Sigmoid colon (tissue), 7 donors: ENCODE results near the gene HRH2. TPM values are rescaled to one million over a fixed set of nuclear protein-coding genes. Genes with fewer than 3 reads are reported as not detected.

ENCODE experiments used
- DNase-seq: peaks from one replicate; pipeline ENCODE4 v3.0.0-alpha.2; 2019
- H3K27ac ChIP-seq, 4 donors: fragments of 200-600 bp; sonication (generic); one replicate each; pipeline ENCODE4 v1.5.1; 2016 to 2019; ENCODE audit warnings: mild to moderate bottlenecking in 1 of 4
- H3K27me3 ChIP-seq, 3 donors: fragments of 200-600 bp; sonication (generic); one replicate each; pipeline ENCODE4 v1.5.1; 2019; ENCODE audit warnings: mild to moderate bottlenecking in 1 of 3
- H3K36me3 ChIP-seq, 4 donors: fragments of 200-600 bp; sonication (generic); one replicate each; pipeline ENCODE4 v1.5.1; 2016 to 2019
- H3K4me1 ChIP-seq, 4 donors: fragments of 200-600 bp; sonication (generic); one replicate each; pipeline ENCODE4 v1.5.1; 2017 to 2019
- H3K4me3 ChIP-seq, 4 donors: fragments of 200-600 bp; sonication (generic); one replicate each; pipeline ENCODE4 v1.5.1; 2017 to 2019; ENCODE audit warnings: mild to moderate bottlenecking in 2 of 4, moderate library complexity in 1 of 4
- H3K9me3 ChIP-seq, 4 donors: fragments of 200-600 bp in 3 of 4; sonication (generic) in 3 of 4; one replicate each; pipeline versions ENCODE4 v1.5.1 to v1.6.1; 2013 to 2019
- CTCF ChIP-seq, 4 experiments: fragments of 450-650 bp in 3 of 4; fragments of 200-600 bp in 1 of 4; IDR thresholded peaks; one replicate each; pipeline ENCODE4 v1.5.1; 2016 to 2019; ENCODE audit warnings: antibody characterized with exemption in 4 of 4, mild to moderate bottlenecking in 3 of 4, moderate library complexity in 2 of 4
- EP300 ChIP-seq, 4 donors: sonication (generic); formaldehyde crosslinking; IDR thresholded peaks; one replicate each; pipeline ENCODE4 v1.6.1; 2017; ENCODE audit warnings: antibody characterized with exemption in 4 of 4
- POLR2A ChIP-seq, 2 donors: fragments of 450-650 bp; IDR thresholded peaks; one replicate each; pipeline ENCODE4 v1.6.1; 2016; ENCODE audit warnings: antibody characterized with exemption in 2 of 2, mild to moderate bottlenecking in 2 of 2, moderate library complexity in 2 of 2
- POLR2AphosphoS5 ChIP-seq, 4 donors: sonication (generic); formaldehyde crosslinking; IDR thresholded peaks; one replicate each; pipeline ENCODE4 v1.6.1; 2017; ENCODE audit warnings: antibody characterized with exemption in 4 of 4
- WGBS, 2 donors: extraction: QIAGEN DNeasy Blood & Tissue Kit; methylation state at CpG; one replicate each; pipeline ENCODE4 v1.1.7; 2013; 5-methylcytosine and 5-hydroxymethylcytosine counted together
- intact Hi-C: fragments of 100-400 bp; cut with DNase I; formaldehyde crosslinking; loops from one replicate; pipeline ENCODE4 v1.15.1; 2023
- polyA plus RNA-seq, 3 donors: library from polyadenylated mRNA; stranded (reverse); fragments of 200-250 nt; gene quantifications; one replicate each; pipeline ENCODE4 v1.2.3, GENCODE V29; 2013
- total RNA-seq, 4 donors: library from RNA; depleted of rRNA; stranded (reverse); fragments of >200 nt; gene quantifications; one replicate each; pipeline ENCODE4 v1.1.0, GENCODE V29; 2016
- donor health status: healthy with polysubstance abuse.
- donor health status: Bipolar disorder and iron deficiency.
- donor health status: healthy.

HRH2 gene
- total and polyA plus RNA-seq, 7 donors: under 0.01 to 3.8 (median 1.5) TPM

- no peaks in the 10 kb centered on the region for H3K27me3 ChIP-seq
- TF ChIP-seq POLR2AphosphoS5 (IDR thresholded peaks at IDR 0.05): no peak
- no peak for TF ChIP-seq POLR2A (IDR thresholded peaks at IDR 0.05)
- TF ChIP-seq EP300 (IDR thresholded peaks at IDR 0.05): no peak
- TF ChIP-seq CTCF (IDR thresholded peaks at IDR 0.05): no peak
- no peak overlapping the region for H3K27ac ChIP-seq
- H3K4me1 ChIP-seq: no peaks in the 10 kb centered on the region
- no peaks in the 10 kb centered on the region for H3K36me3 ChIP-seq
- H3K9me3 ChIP-seq: no peaks in the 10 kb centered on the region
- DNase-seq: no peak
- H3K4me3 ChIP-seq: no peak overlapping the region
- 45 to 78% methylated on average over 1 of the region's 1 CpG for WGBS, 2 donors
- intact Hi-C loops: no loop called here
These were observed 35.9 kb upstream of the HRH2 start for GRCh38 chr5:175621971-175622370.

GRCh38 chr5:175623088-175623487 lies 34.8 kb upstream of the HRH2 start:
- WGBS, 2 donors: 54 to 68% methylated on average over 7 of the region's 7 CpGs
- TF ChIP-seq EP300 (IDR thresholded peaks at IDR 0.05) (no peak), POLR2AphosphoS5 (IDR thresholded peaks at IDR 0.05) (no peak), POLR2A (IDR thresholded peaks at IDR 0.05) (no peak), CTCF (IDR thresholded peaks at IDR 0.05) (no peak)
- H3K27me3 ChIP-seq: no peaks in the 10 kb centered on the region
- no peaks in the 10 kb centered on the region for H3K4me1 ChIP-seq
- no peak overlapping the region for H3K4me3 ChIP-seq
- no peaks in the 10 kb centered on the region for H3K36me3 ChIP-seq
- no peaks in the 10 kb centered on the region for H3K9me3 ChIP-seq
- H3K27ac ChIP-seq: no peak overlapping the region
- intact Hi-C loops: no loop called here
- no peak for DNase-seq

GRCh38 chr5:175624316-175624715 lies 33.6 kb upstream of the HRH2 start:
- no peak for DNase-seq
- H3K36me3 ChIP-seq: no peaks in the 10 kb centered on the region
- H3K27ac ChIP-seq: no peak overlapping the region
- WGBS, 2 donors: 49 to 75% methylated on average over 3 of the region's 3 CpGs
- TF ChIP-seq CTCF (IDR thresholded peaks at IDR 0.05) (no peak), EP300 (IDR thresholded peaks at IDR 0.05) (no peak), POLR2AphosphoS5 (IDR thresholded peaks at IDR 0.05) (no peak), POLR2A (IDR thresholded peaks at IDR 0.05) (no peak)
- H3K4me1 ChIP-seq: no peaks in the 10 kb centered on the region
- intact Hi-C loops: no loop called here
- no peaks in the 10 kb centered on the region for H3K9me3 ChIP-seq
- H3K27me3 ChIP-seq: no peaks in the 10 kb centered on the region
- no peak overlapping the region for H3K4me3 ChIP-seq

GRCh38 chr5:175627005-175627404 lies 30.9 kb upstream of the HRH2 start:
- Histone ChIP-seq H3K27ac (no peak overlapping the region), H3K36me3 (no peaks in the 10 kb centered on the region), H3K27me3 (no peaks in the 10 kb centered on the region), H3K9me3 (peaks cover 0 to 3% (median 0%) of the 10 kb centered on the region in 4 donors), H3K4me3 (no peak overlapping the region), H3K4me1 (no peaks in the 10 kb centered on the region)
- 76 to 80% methylated on average over 5 of the region's 5 CpGs for WGBS, 2 donors
- TF ChIP-seq CTCF (IDR thresholded peaks at IDR 0.05) (no peak), POLR2A (IDR thresholded peaks at IDR 0.05) (no peak), POLR2AphosphoS5 (IDR thresholded peaks at IDR 0.05) (no peak), EP300 (IDR thresholded peaks at IDR 0.05) (no peak)
- no peak for DNase-seq
- intact Hi-C loops: no loop called here

- Histone ChIP-seq H3K4me1 (no peaks in the 10 kb centered on the region), H3K9me3 (peaks cover 0 to 3% (median 0%) of the 10 kb centered on the region in 4 donors), H3K36me3 (no peaks in the 10 kb centered on the region), H3K27ac (no peak overlapping the region), H3K27me3 (no peaks in the 10 kb centered on the region), H3K4me3 (no peak overlapping the region)
- 59 to 75% methylated on average over 4 of the region's 4 CpGs for WGBS, 2 donors
- intact Hi-C loops: no loop called here
- TF ChIP-seq CTCF (IDR thresholded peaks at IDR 0.05) (no peak), EP300 (IDR thresholded peaks at IDR 0.05) (no peak), POLR2AphosphoS5 (IDR thresholded peaks at IDR 0.05) (no peak), POLR2A (IDR thresholded peaks at IDR 0.05) (no peak)
- DNase-seq: no peak
These were observed 30.1 kb upstream of the HRH2 start for GRCh38 chr5:175627739-175628138.
